Measurements from ENCODE around the gene DIS3.
"Not testable (repeated sequence)": the region's sequence is repeated elsewhere in the genome, so short reads cannot be mapped to it uniquely, and the experiment has no call there.

Gene DIS3

GRCh38 chr13:72781451-72782439 lies at the start of gene DIS3, which contains the start of gene PIBF1:
Gene DIS3 (minus strand): TSS chr13:72781900. CDS start chr13:72781832, 68 bp downstream.
Gene PIBF1 (plus strand): TSS chr13:72782133. CDS start chr13:72783470, 1,337 bp downstream.
- no peaks in the 10 kb centered on the region for H3K9me3 ChIP-seq (ENCODE audit: insufficient read depth, low read length)
- H3K4me3 ChIP-seq (ENCODE audit: insufficient read length, low read depth): peak within 1 kb of the TSS; percentile 92
- H3K36me3 ChIP-seq (ENCODE audit: insufficient read depth, insufficient read length, low read length): peaks cover 48% of the 10 kb centered on the region
- peak within 1 kb of the TSS; percentile 89 for H3K9ac ChIP-seq (ENCODE audit: insufficient read length, low read depth)
- H3K4me1 ChIP-seq (ENCODE audit: insufficient read depth, insufficient read length): no peaks in the 10 kb centered on the region
- no peak for TF ChIP-seq SUZ12 (IDR thresholded peaks at IDR 0.05; ENCODE audit: extremely low read depth, insufficient read depth, insufficient read length)
- no peak for TF ChIP-seq ZNF274 (IDR thresholded peaks at IDR 0.05; ENCODE audit: low read depth, low read length)
- TF ChIP-seq YY1 (IDR thresholded peaks at IDR 0.05; ENCODE audit: insufficient read depth, insufficient read length): no peak
- DNase-seq (ENCODE audit: low read depth, low spot score): peak; percentile 95
- no peaks in the 10 kb centered on the region for H3K27me3 ChIP-seq (ENCODE audit: insufficient read depth, insufficient read length)

GRCh38 chr13:72823724-72824123 lies 42.0 kb upstream of the DIS3 start:
- Histone ChIP-seq H3K9me3 (ENCODE audit: insufficient read depth, low read length) (no peaks in the 10 kb centered on the region), H3K36me3 (ENCODE audit: insufficient read depth, insufficient read length, low read length) (peaks cover 16% of the 10 kb centered on the region), H3K4me1 (ENCODE audit: insufficient read depth, insufficient read length) (no peaks in the 10 kb centered on the region), H3K9ac (ENCODE audit: insufficient read length, low read depth) (no peak overlapping the region), H3K4me3 (ENCODE audit: insufficient read length, low read depth) (no peak overlapping the region), H3K27me3 (ENCODE audit: insufficient read depth, insufficient read length) (no peaks in the 10 kb centered on the region)
- no peak for TF ChIP-seq YY1 (IDR thresholded peaks at IDR 0.05; ENCODE audit: insufficient read depth, insufficient read length)
- TF ChIP-seq ZNF274 (IDR thresholded peaks at IDR 0.05; ENCODE audit: low read depth, low read length): no peak
- TF ChIP-seq SUZ12 (IDR thresholded peaks at IDR 0.05; ENCODE audit: extremely low read depth, insufficient read depth, insufficient read length): no peak
- no peak for DNase-seq (ENCODE audit: low read depth, low spot score)

- Histone ChIP-seq H3K4me1 (ENCODE audit: insufficient read depth, insufficient read length) (no peaks in the 10 kb centered on the region), H3K36me3 (ENCODE audit: insufficient read depth, insufficient read length, low read length) (peaks cover 16% of the 10 kb centered on the region), H3K9ac (ENCODE audit: insufficient read length, low read depth) (no peak overlapping the region), H3K27me3 (ENCODE audit: insufficient read depth, insufficient read length) (no peaks in the 10 kb centered on the region), H3K9me3 (ENCODE audit: insufficient read depth, low read length) (no peaks in the 10 kb centered on the region), H3K4me3 (ENCODE audit: insufficient read length, low read depth) (no peak overlapping the region)
- no peak for DNase-seq (ENCODE audit: low read depth, low spot score)
- TF ChIP-seq ZNF274 (IDR thresholded peaks at IDR 0.05; ENCODE audit: low read depth, low read length) (no peak), SUZ12 (IDR thresholded peaks at IDR 0.05; ENCODE audit: extremely low read depth, insufficient read depth, insufficient read length) (no peak), YY1 (IDR thresholded peaks at IDR 0.05; ENCODE audit: insufficient read depth, insufficient read length) (no peak)
Observed at GRCh38 chr13:72823081-72823480, 41.4 kb upstream of the DIS3 start.

- H3K9me3 ChIP-seq (ENCODE audit: insufficient read depth, low read length): no peaks in the 10 kb centered on the region
- H3K4me1 ChIP-seq (ENCODE audit: insufficient read depth, insufficient read length): no peaks in the 10 kb centered on the region
- DNase-seq (ENCODE audit: low read depth, low spot score): no peak
- H3K4me3 ChIP-seq (ENCODE audit: insufficient read length, low read depth): no peak overlapping the region
- TF ChIP-seq YY1 (IDR thresholded peaks at IDR 0.05; ENCODE audit: insufficient read depth, insufficient read length) (no peak), SUZ12 (IDR thresholded peaks at IDR 0.05; ENCODE audit: extremely low read depth, insufficient read depth, insufficient read length) (no peak), ZNF274 (IDR thresholded peaks at IDR 0.05; ENCODE audit: low read depth, low read length) (no peak)
- peaks cover 8% of the 10 kb centered on the region for H3K36me3 ChIP-seq (ENCODE audit: insufficient read depth, insufficient read length, low read length)
- no peak overlapping the region for H3K9ac ChIP-seq (ENCODE audit: insufficient read length, low read depth)
- no peaks in the 10 kb centered on the region for H3K27me3 ChIP-seq (ENCODE audit: insufficient read depth, insufficient read length)
Observed at GRCh38 chr13:72820898-72821279, 39.2 kb upstream of the DIS3 start.

- Histone ChIP-seq H3K9ac (ENCODE audit: insufficient read length, low read depth) (no peak overlapping the region), H3K4me1 (ENCODE audit: insufficient read depth, insufficient read length) (no peaks in the 10 kb centered on the region), H3K36me3 (ENCODE audit: insufficient read depth, insufficient read length, low read length) (peaks cover 3% of the 10 kb centered on the region), H3K9me3 (ENCODE audit: insufficient read depth, low read length) (no peaks in the 10 kb centered on the region), H3K4me3 (ENCODE audit: insufficient read length, low read depth) (no peak overlapping the region), H3K27me3 (ENCODE audit: insufficient read depth, insufficient read length) (no peaks in the 10 kb centered on the region)
- no peak for TF ChIP-seq ZNF274 (IDR thresholded peaks at IDR 0.05; ENCODE audit: low read depth, low read length)
- TF ChIP-seq SUZ12 (IDR thresholded peaks at IDR 0.05; ENCODE audit: extremely low read depth, insufficient read depth, insufficient read length): no peak
- TF ChIP-seq YY1 (IDR thresholded peaks at IDR 0.05; ENCODE audit: insufficient read depth, insufficient read length): no peak
- no peak for DNase-seq (ENCODE audit: low read depth, low spot score)
Observed at GRCh38 chr13:72820156-72820897, 38.6 kb upstream of the DIS3 start.

GRCh38 chr13:72808917-72809500 lies 27.3 kb upstream of the DIS3 start:
- Histone ChIP-seq H3K9me3 (ENCODE audit: insufficient read depth, low read length) (no peaks in the 10 kb centered on the region), H3K4me3 (ENCODE audit: insufficient read length, low read depth) (no peak overlapping the region), H3K27me3 (ENCODE audit: insufficient read depth, insufficient read length) (no peaks in the 10 kb centered on the region), H3K36me3 (ENCODE audit: insufficient read depth, insufficient read length, low read length) (peaks cover 2% of the 10 kb centered on the region), H3K4me1 (ENCODE audit: insufficient read depth, insufficient read length) (no peaks in the 10 kb centered on the region), H3K9ac (ENCODE audit: insufficient read length, low read depth) (no peak overlapping the region)
- DNase-seq (ENCODE audit: low read depth, low spot score): no peak
- TF ChIP-seq ZNF274 (IDR thresholded peaks at IDR 0.05; ENCODE audit: low read depth, low read length) (no peak), YY1 (IDR thresholded peaks at IDR 0.05; ENCODE audit: insufficient read depth, insufficient read length) (no peak), SUZ12 (IDR thresholded peaks at IDR 0.05; ENCODE audit: extremely low read depth, insufficient read depth, insufficient read length) (no peak)

GRCh38 chr13:72806514-72806913 lies 24.8 kb upstream of the DIS3 start:
- not testable (repeated sequence) for H3K4me3 ChIP-seq (ENCODE audit: insufficient read length, low read depth); H3K9ac ChIP-seq (ENCODE audit: insufficient read length, low read depth); DNase-seq (ENCODE audit: low read depth, low spot score); H3K9me3 ChIP-seq (ENCODE audit: insufficient read depth, low read length); H3K27me3 ChIP-seq (ENCODE audit: insufficient read depth, insufficient read length); H3K36me3 ChIP-seq (ENCODE audit: insufficient read depth, insufficient read length, low read length); H3K4me1 ChIP-seq (ENCODE audit: insufficient read depth, insufficient read length)

All from NT2/D1 (cell line).